HepG2 (cell line): ENCODE data around the gene PGM3. TPM values are rescaled to one million over a fixed set of nuclear protein-coding genes. Genes with fewer than 3 reads are reported as not detected.

ENCODE experiments used
- ARNT ChIP-seq: fragments of 450-650 bp; IDR thresholded peaks from 2 replicates; pipeline ENCODE4 v1.6.1; 2017
- FOXK2 ChIP-seq: fragments of 450-650 bp; IDR thresholded peaks from 2 replicates; pipeline ENCODE4 v1.6.1; 2016
- FOXM1 ChIP-seq: sonication (generic); formaldehyde crosslinking; IDR thresholded peaks from 2 replicates; pipeline ENCODE4 v1.5.0; 2020; ENCODE audit warnings: missing genetic modification reagents
- GZF1 ChIP-seq: sonication (generic); formaldehyde crosslinking; IDR thresholded peaks from 2 replicates; pipeline ENCODE4 v1.5.1; 2020; ENCODE audit warnings: mild to moderate bottlenecking, missing genetic modification reagents
- JUND ChIP-seq: sonication (generic); formaldehyde crosslinking; IDR thresholded peaks from 2 replicates; pipeline ENCODE4 v1.8.0; 2022; ENCODE audit warnings: mild to moderate bottlenecking, missing genetic modification reagents
- MTA3 ChIP-seq: sonication (generic); formaldehyde crosslinking; IDR thresholded peaks from 2 replicates; pipeline ENCODE4 v1.4.0; 2020; ENCODE audit warnings: missing genetic modification reagents
- MZF1 ChIP-seq: sonication (generic); formaldehyde crosslinking; IDR thresholded peaks from 2 replicates; pipeline ENCODE4 v1.8.1; 2023; ENCODE audit warnings: mild to moderate bottlenecking, missing genetic modification reagents, borderline replicate concordance
- NFE2L2 ChIP-seq: fragments of 150-350 bp; IDR thresholded peaks from 2 replicates; pipeline ENCODE4 v1.6.1; 2014; ENCODE audit warnings: low read length
- TEAD3 ChIP-seq: optimal IDR thresholded peaks from 2 replicates; pipeline ENCODE3; 2016; ENCODE audit warnings: borderline replicate concordance
- ZBTB1 ChIP-seq: sonication (generic); formaldehyde crosslinking; IDR thresholded peaks from 2 replicates; pipeline ENCODE4 v1.4.0; 2020; ENCODE audit warnings: missing genetic modification reagents, borderline replicate concordance
- ZNF253 ChIP-seq: sonication (generic); formaldehyde crosslinking; IDR thresholded peaks from 2 replicates; pipeline ENCODE4 v1.8.0; 2022; ENCODE audit warnings: mild to moderate bottlenecking, missing genetic modification reagents, borderline replicate concordance
- ZNF564 ChIP-seq: sonication (generic); formaldehyde crosslinking; IDR thresholded peaks from 2 replicates; pipeline ENCODE4 v1.8.1; 2023; ENCODE audit warnings: mild to moderate bottlenecking, missing genetic modification reagents
- ZNF749 ChIP-seq: sonication (generic); formaldehyde crosslinking; IDR thresholded peaks from 2 replicates; pipeline ENCODE4 v1.8.0; 2022; ENCODE audit warnings: mild to moderate bottlenecking, missing genetic modification reagents, moderate library complexity, borderline replicate concordance
- polyA plus RNA-seq, 8 experiments: library from polyadenylated mRNA; depleted of rRNA in 3 of 8; stranded (reverse) in 7 of 8; unstranded in 1 of 8; fragments of >200 nt; fragmentation: Illumina TruSeq in 4 of 8; extraction: Trizol in 4 of 8; gene quantifications; 2 replicates each; pipeline versions ENCODE4 v1.2.1 to v1.2.3, GENCODE V29; 2011 to 2016; ENCODE audit warnings: low read depth in 4 of 8, missing spikeins in 1 of 8, mixed read lengths in 1 of 8; ENCODE audit not compliant: insufficient read depth in 1 of 8
- total RNA-seq, 5 experiments: library from RNA; depleted of rRNA; stranded (reverse); fragments of >200 nt; fragmentation: Illumina TruSeq; extraction: Trizol; gene quantifications; 2 replicates each; pipeline ENCODE4 v1.2.3, GENCODE V29; 2016; ENCODE audit warnings: low read depth in 1 of 5
- TF ChIP-seq, protein P1 (sequence below): sonication (generic); formaldehyde crosslinking; IDR thresholded peaks from 2 replicates; pipeline ENCODE4 v1.4.0; 2020; ENCODE audit warnings: missing genetic modification reagents
- TF ChIP-seq, protein P2 (sequence below): sonication (generic); formaldehyde crosslinking; IDR thresholded peaks from 2 replicates; pipeline ENCODE4 v1.5.0; 2020; ENCODE audit warnings: mild to moderate bottlenecking, missing genetic modification reagents, moderate library complexity
- TF ChIP-seq, protein P3 (sequence below): sonication (generic); formaldehyde crosslinking; IDR thresholded peaks from 2 replicates; pipeline ENCODE4 v1.4.0; 2020; ENCODE audit warnings: missing genetic modification reagents
- TF ChIP-seq, protein P4 (sequence below): sonication (generic); formaldehyde crosslinking; IDR thresholded peaks from 2 replicates; pipeline ENCODE4 v1.8.0; 2022; ENCODE audit warnings: missing genetic modification reagents, low read depth, mild to moderate bottlenecking, borderline replicate concordance
- TF ChIP-seq, protein P5 (sequence below): sonication (generic); formaldehyde crosslinking; IDR thresholded peaks from 2 replicates; pipeline ENCODE4 v1.5.1; 2020; ENCODE audit warnings: mild to moderate bottlenecking, missing genetic modification reagents, borderline replicate concordance

The PGM3 gene
- total and polyA plus RNA-seq, 2 of the 13 experiments (the other 11 are each of a cell fraction or from before 2014, with no cell fraction given) = 72.5 to 163 TPM

- TF ChIP-seq, protein P1, sequence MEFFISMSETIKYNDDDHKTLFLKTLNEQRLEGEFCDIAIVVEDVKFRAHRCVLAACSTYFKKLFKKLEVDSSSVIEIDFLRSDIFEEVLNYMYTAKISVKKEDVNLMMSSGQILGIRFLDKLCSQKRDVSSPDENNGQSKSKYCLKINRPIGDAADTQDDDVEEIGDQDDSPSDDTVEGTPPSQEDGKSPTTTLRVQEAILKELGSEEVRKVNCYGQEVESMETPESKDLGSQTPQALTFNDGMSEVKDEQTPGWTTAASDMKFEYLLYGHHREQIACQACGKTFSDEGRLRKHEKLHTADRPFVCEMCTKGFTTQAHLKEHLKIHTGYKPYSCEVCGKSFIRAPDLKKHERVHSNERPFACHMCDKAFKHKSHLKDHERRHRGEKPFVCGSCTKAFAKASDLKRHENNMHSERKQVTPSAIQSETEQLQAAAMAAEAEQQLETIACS (CRISPR knock-in tag) = peak; percentile 73
- no peak for TF ChIP-seq FOXK2
- 0 out of 2 replicates have a peak, but pooled peaks have one; percentile 65 for TF ChIP-seq JUND (CRISPR knock-in tag)
- TF ChIP-seq ZNF749 = 0 out of 2 replicates have a peak, but pooled peaks have one; percentile 34
- no peak for TF ChIP-seq FOXM1 (CRISPR knock-in tag)
- TF ChIP-seq ARNT = no peak
- TF ChIP-seq GZF1 (CRISPR knock-in tag) = 0 out of 2 replicates have a peak, but pooled peaks have one; percentile 47
- TF ChIP-seq, protein P2, sequence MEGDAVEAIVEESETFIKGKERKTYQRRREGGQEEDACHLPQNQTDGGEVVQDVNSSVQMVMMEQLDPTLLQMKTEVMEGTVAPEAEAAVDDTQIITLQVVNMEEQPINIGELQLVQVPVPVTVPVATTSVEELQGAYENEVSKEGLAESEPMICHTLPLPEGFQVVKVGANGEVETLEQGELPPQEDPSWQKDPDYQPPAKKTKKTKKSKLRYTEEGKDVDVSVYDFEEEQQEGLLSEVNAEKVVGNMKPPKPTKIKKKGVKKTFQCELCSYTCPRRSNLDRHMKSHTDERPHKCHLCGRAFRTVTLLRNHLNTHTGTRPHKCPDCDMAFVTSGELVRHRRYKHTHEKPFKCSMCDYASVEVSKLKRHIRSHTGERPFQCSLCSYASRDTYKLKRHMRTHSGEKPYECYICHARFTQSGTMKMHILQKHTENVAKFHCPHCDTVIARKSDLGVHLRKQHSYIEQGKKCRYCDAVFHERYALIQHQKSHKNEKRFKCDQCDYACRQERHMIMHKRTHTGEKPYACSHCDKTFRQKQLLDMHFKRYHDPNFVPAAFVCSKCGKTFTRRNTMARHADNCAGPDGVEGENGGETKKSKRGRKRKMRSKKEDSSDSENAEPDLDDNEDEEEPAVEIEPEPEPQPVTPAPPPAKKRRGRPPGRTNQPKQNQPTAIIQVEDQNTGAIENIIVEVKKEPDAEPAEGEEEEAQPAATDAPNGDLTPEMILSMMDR (CRISPR knock-in tag) = no peak
- no peak for TF ChIP-seq MTA3 (CRISPR knock-in tag)
- TF ChIP-seq ZNF253 (CRISPR knock-in tag) = no peak
- no peak for TF ChIP-seq TEAD3 (CRISPR knock-in tag)
- TF ChIP-seq ZBTB1 (CRISPR knock-in tag) = peak; percentile 40; the same call in 1 of the 2 replicates
- no peak for TF ChIP-seq NFE2L2
- 0 out of 2 replicates have a peak, but pooled peaks have one; percentile 20 for TF ChIP-seq MZF1 (CRISPR knock-in tag)
- TF ChIP-seq, protein P3, sequence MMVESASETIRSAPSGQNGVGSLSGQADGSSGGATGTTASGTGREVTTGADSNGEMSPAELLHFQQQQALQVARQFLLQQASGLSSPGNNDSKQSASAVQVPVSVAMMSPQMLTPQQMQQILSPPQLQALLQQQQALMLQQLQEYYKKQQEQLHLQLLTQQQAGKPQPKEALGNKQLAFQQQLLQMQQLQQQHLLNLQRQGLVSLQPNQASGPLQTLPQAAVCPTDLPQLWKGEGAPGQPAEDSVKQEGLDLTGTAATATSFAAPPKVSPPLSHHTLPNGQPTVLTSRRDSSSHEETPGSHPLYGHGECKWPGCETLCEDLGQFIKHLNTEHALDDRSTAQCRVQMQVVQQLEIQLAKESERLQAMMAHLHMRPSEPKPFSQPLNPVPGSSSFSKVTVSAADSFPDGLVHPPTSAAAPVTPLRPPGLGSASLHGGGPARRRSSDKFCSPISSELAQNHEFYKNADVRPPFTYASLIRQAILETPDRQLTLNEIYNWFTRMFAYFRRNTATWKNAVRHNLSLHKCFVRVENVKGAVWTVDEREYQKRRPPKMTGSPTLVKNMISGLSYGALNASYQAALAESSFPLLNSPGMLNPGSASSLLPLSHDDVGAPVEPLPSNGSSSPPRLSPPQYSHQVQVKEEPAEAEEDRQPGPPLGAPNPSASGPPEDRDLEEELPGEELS (CRISPR knock-in tag) = peak; percentile 53
- TF ChIP-seq, protein P4, sequence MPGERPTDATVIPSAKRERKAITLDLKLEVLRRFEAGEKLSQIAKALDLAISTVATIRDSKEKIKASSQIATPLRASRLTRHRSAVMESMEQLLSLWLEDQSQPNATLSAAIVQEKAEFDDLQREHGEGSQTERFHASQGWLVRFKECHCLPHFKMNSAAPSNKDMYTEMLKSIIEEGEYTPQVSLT = no peak
- no peak for TF ChIP-seq ZNF564 (CRISPR knock-in tag)
- TF ChIP-seq, protein P5, sequence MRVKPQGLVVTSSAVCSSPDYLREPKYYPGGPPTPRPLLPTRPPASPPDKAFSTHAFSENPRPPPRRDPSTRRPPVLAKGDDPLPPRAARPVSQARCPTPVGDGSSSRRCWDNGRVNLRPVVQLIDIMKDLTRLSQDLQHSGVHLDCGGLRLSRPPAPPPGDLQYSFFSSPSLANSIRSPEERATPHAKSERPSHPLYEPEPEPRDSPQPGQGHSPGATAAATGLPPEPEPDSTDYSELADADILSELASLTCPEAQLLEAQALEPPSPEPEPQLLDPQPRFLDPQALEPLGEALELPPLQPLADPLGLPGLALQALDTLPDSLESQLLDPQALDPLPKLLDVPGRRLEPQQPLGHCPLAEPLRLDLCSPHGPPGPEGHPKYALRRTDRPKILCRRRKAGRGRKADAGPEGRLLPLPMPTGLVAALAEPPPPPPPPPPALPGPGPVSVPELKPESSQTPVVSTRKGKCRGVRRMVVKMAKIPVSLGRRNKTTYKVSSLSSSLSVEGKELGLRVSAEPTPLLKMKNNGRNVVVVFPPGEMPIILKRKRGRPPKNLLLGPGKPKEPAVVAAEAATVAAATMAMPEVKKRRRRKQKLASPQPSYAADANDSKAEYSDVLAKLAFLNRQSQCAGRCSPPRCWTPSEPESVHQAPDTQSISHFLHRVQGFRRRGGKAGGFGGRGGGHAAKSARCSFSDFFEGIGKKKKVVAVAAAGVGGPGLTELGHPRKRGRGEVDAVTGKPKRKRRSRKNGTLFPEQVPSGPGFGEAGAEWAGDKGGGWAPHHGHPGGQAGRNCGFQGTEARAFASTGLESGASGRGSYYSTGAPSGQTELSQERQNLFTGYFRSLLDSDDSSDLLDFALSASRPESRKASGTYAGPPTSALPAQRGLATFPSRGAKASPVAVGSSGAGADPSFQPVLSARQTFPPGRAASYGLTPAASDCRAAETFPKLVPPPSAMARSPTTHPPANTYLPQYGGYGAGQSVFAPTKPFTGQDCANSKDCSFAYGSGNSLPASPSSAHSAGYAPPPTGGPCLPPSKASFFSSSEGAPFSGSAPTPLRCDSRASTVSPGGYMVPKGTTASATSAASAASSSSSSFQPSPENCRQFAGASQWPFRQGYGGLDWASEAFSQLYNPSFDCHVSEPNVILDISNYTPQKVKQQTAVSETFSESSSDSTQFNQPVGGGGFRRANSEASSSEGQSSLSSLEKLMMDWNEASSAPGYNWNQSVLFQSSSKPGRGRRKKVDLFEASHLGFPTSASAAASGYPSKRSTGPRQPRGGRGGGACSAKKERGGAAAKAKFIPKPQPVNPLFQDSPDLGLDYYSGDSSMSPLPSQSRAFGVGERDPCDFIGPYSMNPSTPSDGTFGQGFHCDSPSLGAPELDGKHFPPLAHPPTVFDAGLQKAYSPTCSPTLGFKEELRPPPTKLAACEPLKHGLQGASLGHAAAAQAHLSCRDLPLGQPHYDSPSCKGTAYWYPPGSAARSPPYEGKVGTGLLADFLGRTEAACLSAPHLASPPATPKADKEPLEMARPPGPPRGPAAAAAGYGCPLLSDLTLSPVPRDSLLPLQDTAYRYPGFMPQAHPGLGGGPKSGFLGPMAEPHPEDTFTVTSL (CRISPR knock-in tag) = 0 out of 2 replicates have a peak, but pooled peaks have one; percentile 33
Observed at GRCh38 chr6:83192871-83193746, at the start of gene PGM3, which contains the start of gene RWDD2A (continued).
